HAP-1 (cell line): Measurements from ENCODE around the gene GRM7.

Source experiments
- DNase-seq, 2 experiments: peaks; one replicate each; pipeline ENCODE4 v3.0.0-alpha.2; 2016 to 2020; ENCODE audit warnings: low spot score in 2 of 2
- H3K27me3 ChIP-seq: fragments of 250-450 bp; sonication (Bioruptor Pico); 2 replicates; pipeline ENCODE4 v1.5.1; 2020; ENCODE audit warnings: low read depth, mild to moderate bottlenecking, moderate library complexity
- H3K36me3 ChIP-seq: fragments of 250-450 bp; sonication (Bioruptor Pico); replicated peaks from 2 replicates; pipeline ENCODE4 v1.5.1; 2020; ENCODE audit warnings: mild to moderate bottlenecking
- H3K4me1 ChIP-seq: fragments of 250-450 bp; sonication (Bioruptor Pico); 2 replicates; pipeline ENCODE4 v1.5.1; 2020; ENCODE audit warnings: mild to moderate bottlenecking
- H3K4me3 ChIP-seq: fragments of 250-450 bp; sonication (Bioruptor Pico); 2 replicates; pipeline ENCODE4 v1.5.1; 2020; ENCODE audit warnings: mild to moderate bottlenecking, moderate library complexity
- H3K9me3 ChIP-seq: fragments of 250-450 bp; sonication (Bioruptor Pico); 2 replicates; pipeline ENCODE4 v1.5.1; 2020; ENCODE audit warnings: mild to moderate bottlenecking, moderate library complexity
- in situ Hi-C: fragments of 300-500 bp; cut with MboI; formaldehyde crosslinking; loops from 3 replicates; pipeline ENCODE4 v1.14.3; 2020; ENCODE audit warnings: low sequenced_read_pairs, inconsistent platforms, mixed read lengths

The GRM7 gene

GRCh38 chr3:7625021-7625420 lies 764.1 kb downstream of the GRM7 start:
- H3K4me3 ChIP-seq = no peak overlapping the region
- no peaks in the 10 kb centered on the region for H3K27me3 ChIP-seq
- in situ Hi-C loops = no loop called here
- H3K36me3 ChIP-seq = no peaks in the 10 kb centered on the region
- H3K4me1 ChIP-seq = no peaks in the 10 kb centered on the region
- no peak for DNase-seq
- H3K9me3 ChIP-seq = no peaks in the 10 kb centered on the region

DNA sequence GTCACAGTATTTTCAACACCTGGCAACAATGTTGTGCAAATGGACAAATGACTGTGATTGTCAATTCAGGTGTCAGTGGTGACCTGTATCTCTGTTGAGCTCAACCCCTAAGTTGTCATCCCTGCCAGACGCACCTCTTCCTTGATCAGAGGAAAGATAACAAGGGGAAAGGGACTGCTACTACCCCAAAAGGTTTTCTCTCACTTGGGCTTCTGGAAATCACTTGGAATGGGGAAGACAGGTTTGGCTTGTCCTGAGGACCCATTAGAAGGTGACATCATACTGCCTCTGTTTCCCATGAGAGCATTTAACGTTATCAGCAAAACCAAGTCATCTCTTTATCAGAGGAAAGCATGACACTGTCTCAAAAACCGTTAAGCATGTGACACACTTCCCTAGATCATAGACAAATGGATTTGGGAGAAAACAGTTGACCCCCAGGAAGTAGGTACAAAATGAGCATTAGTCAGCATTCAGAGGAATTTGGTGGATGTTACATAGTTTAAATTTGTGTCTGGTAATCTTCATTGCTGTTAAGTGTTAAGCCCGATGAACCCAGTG lies 769.5 kb downstream of the GRM7 start:
- DNase-seq = no peak
- Histone ChIP-seq H3K4me1 (no peaks in the 10 kb centered on the region), H3K9me3 (no peaks in the 10 kb centered on the region), H3K4me3 (no peak overlapping the region), H3K36me3 (no peaks in the 10 kb centered on the region), H3K27me3 (no peaks in the 10 kb centered on the region)
- in situ Hi-C loops = no loop called here

DNA sequence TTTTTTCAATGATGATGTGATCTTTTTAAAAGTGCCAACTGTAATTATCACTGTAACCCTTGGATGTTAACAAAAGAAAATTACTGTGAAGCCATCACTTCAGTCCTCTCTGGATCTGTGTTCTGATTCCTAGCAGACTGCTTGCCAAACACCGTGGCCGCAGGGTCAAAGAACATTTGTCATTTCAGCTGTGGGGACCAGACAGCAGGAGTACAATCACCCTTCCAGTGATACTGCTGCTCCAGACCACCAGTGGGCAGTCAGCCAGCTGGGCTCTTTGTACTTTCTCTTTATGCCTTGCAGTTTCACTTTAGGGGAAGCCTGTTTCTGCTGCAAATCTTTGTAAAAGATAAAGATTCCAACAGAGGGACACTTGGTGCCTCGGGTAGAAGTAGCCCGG lies 770.0 kb downstream of the GRM7 start:
- in situ Hi-C loops = no loop called here

DNA sequence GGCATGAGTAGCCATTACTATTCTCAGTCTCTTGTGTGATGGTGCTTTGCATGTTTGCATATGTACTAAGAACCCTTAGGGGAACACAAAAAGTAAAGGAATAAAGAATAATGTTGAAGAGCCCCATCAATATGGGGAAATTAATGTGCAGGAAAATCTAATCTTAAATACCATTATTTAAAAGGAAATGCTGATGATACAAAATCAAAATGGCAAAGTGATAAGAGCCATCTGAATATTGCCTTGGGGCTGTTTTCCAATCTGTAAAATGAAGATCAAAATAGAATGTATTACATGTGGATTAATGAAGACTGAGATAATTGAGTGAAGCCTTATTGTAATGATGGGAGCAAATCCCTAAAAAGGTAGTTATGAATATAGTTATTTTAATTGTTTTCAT lies 771.4 kb downstream of the GRM7 start:
- no peak for DNase-seq
- in situ Hi-C loops = no loop called here
- H3K4me3 ChIP-seq = no peak overlapping the region

More for the DNA sequence above, 770.0 kb downstream of the GRM7 start:
- H3K27me3 ChIP-seq = no peaks in the 10 kb centered on the region
- no peak overlapping the region for H3K4me3 ChIP-seq
- DNase-seq = no peak
- no peaks in the 10 kb centered on the region for H3K4me1 ChIP-seq
- H3K9me3 ChIP-seq = no peaks in the 10 kb centered on the region
- H3K36me3 ChIP-seq = no peaks in the 10 kb centered on the region

GRCh38 chr3:7637694-7638093 lies 776.8 kb downstream of the GRM7 start:
- DNase-seq = no peak
- Histone ChIP-seq H3K9me3 (no peaks in the 10 kb centered on the region), H3K4me1 (no peaks in the 10 kb centered on the region), H3K27me3 (no peaks in the 10 kb centered on the region), H3K36me3 (no peaks in the 10 kb centered on the region), H3K4me3 (no peak overlapping the region)
- in situ Hi-C loops = no loop called here

More for the DNA sequence above, 771.4 kb downstream of the GRM7 start:
- no peaks in the 10 kb centered on the region for H3K36me3 ChIP-seq
- no peaks in the 10 kb centered on the region for H3K9me3 ChIP-seq
- no peaks in the 10 kb centered on the region for H3K4me1 ChIP-seq
- no peaks in the 10 kb centered on the region for H3K27me3 ChIP-seq

- no peaks in the 10 kb centered on the region for H3K9me3 ChIP-seq
- no peaks in the 10 kb centered on the region for H3K27me3 ChIP-seq
- in situ Hi-C loops = no loop called here
- H3K36me3 ChIP-seq = no peaks in the 10 kb centered on the region
- no peaks in the 10 kb centered on the region for H3K4me1 ChIP-seq
- H3K4me3 ChIP-seq = no peak overlapping the region
- no peak for DNase-seq
Measured at GRCh38 chr3:7638103-7638502, 777.2 kb downstream of the GRM7 start.

GRCh38 chr3:7640787-7641186 lies 779.9 kb downstream of the GRM7 start:
- no peaks in the 10 kb centered on the region for H3K27me3 ChIP-seq
- in situ Hi-C loops = no loop called here
- no peaks in the 10 kb centered on the region for H3K36me3 ChIP-seq
- no peak overlapping the region for H3K4me3 ChIP-seq
- no peaks in the 10 kb centered on the region for H3K4me1 ChIP-seq
- no peaks in the 10 kb centered on the region for H3K9me3 ChIP-seq
- DNase-seq = no peak

- Histone ChIP-seq H3K27me3 (no peaks in the 10 kb centered on the region), H3K4me3 (no peak overlapping the region), H3K9me3 (no peaks in the 10 kb centered on the region), H3K36me3 (no peaks in the 10 kb centered on the region), H3K4me1 (no peaks in the 10 kb centered on the region)
- in situ Hi-C loops = no loop called here
- no peak for DNase-seq
Measured at GRCh38 chr3:7646851-7647250, 785.9 kb downstream of the GRM7 start.

- Histone ChIP-seq H3K4me3 (no peak overlapping the region), H3K36me3 (no peaks in the 10 kb centered on the region), H3K4me1 (no peaks in the 10 kb centered on the region), H3K9me3 (no peaks in the 10 kb centered on the region), H3K27me3 (no peaks in the 10 kb centered on the region)
- no peak for DNase-seq
- in situ Hi-C loops = no loop called here
Measured at GRCh38 chr3:7650466-7650865, 789.6 kb downstream of the GRM7 start.

DNA sequence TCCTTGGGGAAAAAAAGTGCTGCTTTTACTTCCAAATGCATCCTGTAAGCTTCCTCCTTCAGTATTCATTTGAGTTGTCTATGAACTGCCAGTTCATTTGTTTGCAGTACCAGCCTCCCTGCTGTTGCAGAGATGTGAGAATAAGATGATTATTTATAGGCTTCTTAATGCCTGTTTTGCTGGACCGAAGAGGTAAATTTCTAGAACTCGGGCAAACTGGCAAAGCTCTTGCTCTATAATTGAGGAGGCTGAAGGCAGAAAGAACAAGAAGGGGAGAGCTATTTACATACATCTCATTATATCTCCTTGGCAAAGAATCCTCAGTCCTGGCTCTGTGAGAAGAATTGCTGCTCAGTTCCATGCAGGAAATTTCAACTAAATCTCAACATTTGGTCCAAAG lies 790.4 kb downstream of the GRM7 start:
- no peak for DNase-seq
- Histone ChIP-seq H3K36me3 (no peaks in the 10 kb centered on the region), H3K4me3 (no peak overlapping the region), H3K9me3 (no peaks in the 10 kb centered on the region), H3K4me1 (no peaks in the 10 kb centered on the region), H3K27me3 (no peaks in the 10 kb centered on the region)
- in situ Hi-C loops = no loop called here

- no peak for DNase-seq
- no peaks in the 10 kb centered on the region for H3K36me3 ChIP-seq
- H3K4me3 ChIP-seq = no peak overlapping the region
- in situ Hi-C loops = no loop called here
- H3K9me3 ChIP-seq = no peaks in the 10 kb centered on the region; the same call in 1 of the 2 replicates
- H3K27me3 ChIP-seq = no peaks in the 10 kb centered on the region
- H3K4me1 ChIP-seq = no peaks in the 10 kb centered on the region
Measured at GRCh38 chr3:7657214-7658112, 796.5 kb downstream of the GRM7 start.

GRCh38 chr3:7658294-7658693 lies 797.4 kb downstream of the GRM7 start:
- Histone ChIP-seq H3K27me3 (no peaks in the 10 kb centered on the region), H3K4me3 (no peak overlapping the region), H3K36me3 (no peaks in the 10 kb centered on the region), H3K4me1 (no peaks in the 10 kb centered on the region), H3K9me3 (no peaks in the 10 kb centered on the region; the same call in 1 of the 2 replicates)
- DNase-seq = no peak
- in situ Hi-C loops = no loop called here

DNA sequence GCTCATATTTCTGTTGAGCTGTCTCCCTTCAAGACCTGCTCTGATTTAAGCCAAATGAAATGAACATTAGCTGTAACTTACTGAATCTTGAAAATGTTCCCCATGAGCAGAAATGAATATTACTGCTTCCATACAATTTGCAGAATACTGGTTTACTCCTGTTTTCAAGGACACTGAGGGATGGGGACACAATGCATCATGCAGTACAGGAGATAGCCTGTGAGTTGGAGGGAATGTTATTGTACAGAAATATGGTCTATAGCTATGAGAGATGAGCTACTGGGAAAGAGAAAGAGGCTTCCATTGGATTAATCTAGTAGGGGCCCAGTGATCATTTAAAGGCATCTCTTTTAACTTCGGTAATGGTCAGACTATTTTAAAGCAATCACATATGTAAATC lies 798.2 kb downstream of the GRM7 start:
- no peaks in the 10 kb centered on the region for H3K36me3 ChIP-seq
- no peak overlapping the region for H3K4me3 ChIP-seq
- no peaks in the 10 kb centered on the region for H3K27me3 ChIP-seq
- no peaks in the 10 kb centered on the region for H3K4me1 ChIP-seq
- in situ Hi-C loops = no loop called here
- no peaks in the 10 kb centered on the region; the same call in 1 of the 2 replicates for H3K9me3 ChIP-seq
- no peak for DNase-seq

DNA sequence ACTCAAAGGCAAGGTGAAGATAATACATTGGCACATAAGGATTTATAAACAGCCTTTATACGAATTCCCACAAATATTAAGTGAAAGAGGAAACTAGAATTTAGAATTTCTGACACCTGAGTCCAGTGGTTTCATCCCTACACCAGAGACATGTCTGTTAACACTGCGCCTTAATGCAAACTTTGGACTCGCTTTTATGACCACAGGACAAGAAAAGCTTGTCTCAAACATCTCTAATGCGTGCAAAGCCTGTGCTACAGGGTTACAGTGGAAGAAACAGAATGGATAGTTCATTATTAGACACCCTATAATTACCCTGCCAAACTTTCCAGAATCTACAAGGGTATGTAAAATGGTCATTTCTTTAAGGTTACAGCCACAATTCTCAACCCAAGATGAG lies 802.9 kb downstream of the GRM7 start:
- no peaks in the 10 kb centered on the region for H3K4me1 ChIP-seq
- H3K36me3 ChIP-seq = no peaks in the 10 kb centered on the region
- no peaks in the 10 kb centered on the region; the same call in 1 of the 2 replicates for H3K9me3 ChIP-seq
- H3K27me3 ChIP-seq = no peaks in the 10 kb centered on the region
- no peak overlapping the region for H3K4me3 ChIP-seq
- no peak for DNase-seq
- in situ Hi-C loops = no loop called here
